ENCODE results near the gene TBC1D9. TPM values are rescaled to one million over a fixed set of nuclear protein-coding genes. Genes with fewer than 3 reads are reported as not detected.
A peak's percentile ranks its signal among the peaks of the same experiment; 100 is the strongest.

The TBC1D9 gene
- total RNA-seq, 4 donors from 2014 or later = 13.3 to 17.5 (median 15.2) TPM

DNA sequence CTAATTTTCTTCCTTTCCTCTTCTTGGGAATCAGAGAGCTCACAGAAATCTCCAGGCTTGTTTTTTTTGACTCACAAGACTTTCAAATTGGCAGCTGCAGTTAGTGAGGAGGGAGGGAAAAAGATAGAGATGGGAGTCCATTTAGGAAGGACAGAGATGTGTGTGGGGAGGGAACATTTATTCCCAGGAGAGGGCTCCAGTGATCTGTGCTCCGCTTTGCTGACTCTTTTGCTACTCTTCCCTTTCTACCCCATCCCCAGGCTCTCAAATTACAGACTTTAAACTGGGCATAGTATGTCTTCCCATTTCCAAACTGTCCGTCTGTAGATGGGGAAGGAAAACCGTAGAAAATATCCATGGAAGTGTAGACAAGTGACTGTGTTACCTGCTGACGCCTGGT, 148.3 kb downstream of the TBC1D9 start:
- no peaks in the 10 kb centered on the region for H3K36me3 ChIP-seq
- no peak overlapping the region for H3K4me3 ChIP-seq (replicated peaks in 1 of 3)
- no peak overlapping the region for H3K27ac ChIP-seq
- 81 to 87% methylated on average over 4 of the region's 4 CpGs for WGBS, 2 donors
- intact Hi-C loops (cut with DNase I) = no loop called here
- no peaks in the 10 kb centered on the region for H3K27me3 ChIP-seq
- no peaks in the 10 kb centered on the region for H3K4me1 ChIP-seq
- DNase-seq = no peak
- H3K9me3 ChIP-seq = no peaks in the 10 kb centered on the region
- TF ChIP-seq, protein P1, sequence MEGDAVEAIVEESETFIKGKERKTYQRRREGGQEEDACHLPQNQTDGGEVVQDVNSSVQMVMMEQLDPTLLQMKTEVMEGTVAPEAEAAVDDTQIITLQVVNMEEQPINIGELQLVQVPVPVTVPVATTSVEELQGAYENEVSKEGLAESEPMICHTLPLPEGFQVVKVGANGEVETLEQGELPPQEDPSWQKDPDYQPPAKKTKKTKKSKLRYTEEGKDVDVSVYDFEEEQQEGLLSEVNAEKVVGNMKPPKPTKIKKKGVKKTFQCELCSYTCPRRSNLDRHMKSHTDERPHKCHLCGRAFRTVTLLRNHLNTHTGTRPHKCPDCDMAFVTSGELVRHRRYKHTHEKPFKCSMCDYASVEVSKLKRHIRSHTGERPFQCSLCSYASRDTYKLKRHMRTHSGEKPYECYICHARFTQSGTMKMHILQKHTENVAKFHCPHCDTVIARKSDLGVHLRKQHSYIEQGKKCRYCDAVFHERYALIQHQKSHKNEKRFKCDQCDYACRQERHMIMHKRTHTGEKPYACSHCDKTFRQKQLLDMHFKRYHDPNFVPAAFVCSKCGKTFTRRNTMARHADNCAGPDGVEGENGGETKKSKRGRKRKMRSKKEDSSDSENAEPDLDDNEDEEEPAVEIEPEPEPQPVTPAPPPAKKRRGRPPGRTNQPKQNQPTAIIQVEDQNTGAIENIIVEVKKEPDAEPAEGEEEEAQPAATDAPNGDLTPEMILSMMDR (IDR thresholded peaks at IDR 0.05) = no peak
- TF ChIP-seq POLR2A (IDR thresholded peaks at IDR 0.05) = no peak

DNA sequence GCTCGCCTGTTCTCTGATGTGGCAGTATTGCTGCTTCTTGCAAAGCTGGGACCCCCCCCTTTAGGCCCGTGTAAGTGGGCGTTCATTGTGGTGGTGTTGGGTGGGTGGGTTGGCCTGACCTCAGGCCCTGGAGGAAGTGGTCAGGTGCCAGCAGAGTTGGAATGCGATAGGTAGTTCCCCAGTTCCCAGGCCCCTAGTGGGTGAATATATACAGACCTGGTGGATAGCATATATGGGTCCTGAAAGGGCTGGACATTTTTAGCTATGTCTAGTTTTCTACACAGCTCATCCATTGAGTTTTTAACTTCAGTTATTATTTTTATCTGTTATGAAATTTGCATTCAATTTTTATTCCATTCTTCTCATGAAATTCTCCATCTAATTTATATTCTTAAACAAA, 151.6 kb downstream of the TBC1D9 start:
- Histone ChIP-seq H3K9me3 (no peaks in the 10 kb centered on the region), H3K4me1 (no peaks in the 10 kb centered on the region), H3K36me3 (no peaks in the 10 kb centered on the region), H3K27me3 (no peaks in the 10 kb centered on the region), H3K4me3 (replicated peaks in 1 of 3) (no peak overlapping the region), H3K27ac (no peak overlapping the region)
- WGBS, 2 donors = 72 to 95% methylated on average over 4 of the region's 4 CpGs
- intact Hi-C loops (cut with DNase I) = no loop called here
- TF ChIP-seq POLR2A (IDR thresholded peaks at IDR 0.05) = no peak
- TF ChIP-seq, protein P1 (IDR thresholded peaks at IDR 0.05) = no peak
- no peak for DNase-seq

DNA sequence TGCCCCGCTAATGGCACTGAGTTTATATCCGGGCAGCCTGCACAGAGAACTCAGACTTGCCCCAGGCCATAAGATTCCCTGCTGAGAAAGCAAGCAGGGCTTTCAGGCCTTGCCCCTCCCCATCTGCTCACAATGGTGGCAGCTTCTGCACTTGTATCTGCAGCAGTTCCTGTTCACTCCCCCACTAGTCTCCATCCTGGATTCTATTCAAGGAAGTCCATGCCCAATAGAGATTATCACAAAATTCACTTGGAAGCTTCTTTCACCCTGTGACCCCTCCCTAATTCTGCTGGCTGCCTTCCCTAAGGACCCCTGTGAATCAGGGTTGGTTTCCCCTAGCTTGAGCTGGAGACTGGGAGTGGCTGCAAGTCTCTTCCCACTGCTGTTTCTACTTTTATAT, 152.9 kb downstream of the TBC1D9 start:
- Histone ChIP-seq H3K4me1 (no peaks in the 10 kb centered on the region), H3K4me3 (replicated peaks in 1 of 3) (no peak overlapping the region), H3K9me3 (no peaks in the 10 kb centered on the region), H3K27me3 (no peaks in the 10 kb centered on the region), H3K36me3 (no peaks in the 10 kb centered on the region), H3K27ac (no peak overlapping the region)
- intact Hi-C loops (cut with DNase I) = no loop called here
- no peak for DNase-seq
- TF ChIP-seq, protein P1 (IDR thresholded peaks at IDR 0.05) = no peak
- TF ChIP-seq POLR2A (IDR thresholded peaks at IDR 0.05) = no peak
- 72 to 94% methylated on average over 2 of the region's 2 CpGs for WGBS, 2 donors

DNA sequence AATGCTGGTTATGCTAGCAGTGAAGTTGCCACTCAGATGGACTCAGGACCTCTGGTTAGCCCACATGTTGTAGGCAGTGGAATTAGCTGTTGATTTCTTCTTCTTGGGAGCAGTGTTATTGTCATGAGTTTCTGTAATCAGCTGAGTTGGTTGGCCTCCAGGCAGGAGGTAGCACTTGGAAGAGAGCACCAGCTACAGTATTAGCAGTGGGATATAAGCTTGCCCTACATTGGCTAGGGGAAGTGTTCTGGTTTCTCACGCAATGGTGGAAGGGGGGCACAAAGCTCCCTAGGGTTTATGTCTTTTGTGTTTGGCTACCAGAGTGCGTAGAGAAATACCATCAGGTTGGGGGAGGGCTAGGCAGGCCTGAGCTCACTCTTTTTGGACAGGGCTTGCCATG, 153.5 kb downstream of the TBC1D9 start:
- WGBS, 2 donors = 82 to 91% methylated on average over 2 of the region's 2 CpGs

DNA sequence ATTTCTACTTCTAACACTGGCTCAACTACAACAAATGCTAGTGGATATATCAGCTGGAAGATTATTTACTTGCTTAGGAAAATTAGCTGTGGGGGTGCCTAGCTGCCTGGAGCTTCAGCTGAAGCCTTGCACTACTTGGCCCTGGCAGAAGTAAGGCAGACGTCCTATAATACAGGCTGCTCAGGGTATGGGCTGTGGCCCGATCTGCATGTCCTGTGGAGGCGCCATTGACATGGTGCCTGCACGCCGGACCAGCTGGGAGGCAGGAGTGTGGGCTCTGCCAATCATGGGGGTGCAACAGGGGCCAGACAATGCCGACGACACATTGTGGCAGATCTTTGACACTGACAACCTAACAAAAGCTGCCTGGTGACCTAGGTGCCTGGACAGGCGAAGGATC, 155.8 kb downstream of the TBC1D9 start:
- intact Hi-C loops (cut with DNase I) = no loop called here
- H3K4me1 ChIP-seq = no peaks in the 10 kb centered on the region
- no peak overlapping the region for H3K4me3 ChIP-seq (replicated peaks in 1 of 3)
- no peak overlapping the region for H3K27ac ChIP-seq
- DNase-seq = no peak
- 80 to 84% methylated on average over 2 to 8 of the region's 8 CpGs for WGBS, 2 donors
- no peak for TF ChIP-seq POLR2A (IDR thresholded peaks at IDR 0.05)
- no peaks in the 10 kb centered on the region for H3K36me3 ChIP-seq
- H3K9me3 ChIP-seq = no peaks in the 10 kb centered on the region
- H3K27me3 ChIP-seq = no peaks in the 10 kb centered on the region

More for the DNA sequence above, 153.5 kb downstream of the TBC1D9 start:
- no peaks in the 10 kb centered on the region for H3K36me3 ChIP-seq
- no peaks in the 10 kb centered on the region for H3K4me1 ChIP-seq
- no peaks in the 10 kb centered on the region for H3K27me3 ChIP-seq
- H3K27ac ChIP-seq = no peak overlapping the region
- TF ChIP-seq POLR2A (IDR thresholded peaks at IDR 0.05) = no peak
- TF ChIP-seq, protein P1 (IDR thresholded peaks at IDR 0.05) = no peak
- intact Hi-C loops (cut with DNase I) = no loop called here
- no peaks in the 10 kb centered on the region for H3K9me3 ChIP-seq
- H3K4me3 ChIP-seq (replicated peaks in 1 of 3) = no peak overlapping the region
- no peak for DNase-seq

DNA sequence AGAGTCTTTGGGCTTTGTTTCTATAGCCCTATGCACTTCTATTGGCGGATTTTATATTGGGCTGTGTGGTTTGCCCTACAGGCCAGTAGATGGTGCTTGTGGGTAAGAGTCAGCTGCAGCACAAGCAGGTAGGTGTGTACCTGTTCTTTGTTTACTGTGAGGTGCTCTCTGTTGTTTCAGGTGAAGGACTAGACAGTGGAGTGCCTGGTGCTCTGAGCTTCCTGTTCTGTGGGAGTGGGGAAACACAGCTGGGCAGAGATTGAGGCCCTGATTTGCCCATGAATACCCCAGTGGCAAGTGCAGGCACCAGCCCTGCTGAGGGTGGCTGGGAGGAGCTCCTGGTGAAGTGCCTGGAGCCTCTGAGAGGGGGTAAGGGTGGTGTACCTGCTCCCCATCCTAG, 161.1 kb downstream of the TBC1D9 start:
- H3K36me3 ChIP-seq = no peaks in the 10 kb centered on the region
- H3K4me1 ChIP-seq = no peaks in the 10 kb centered on the region
- TF ChIP-seq, protein P1 (IDR thresholded peaks at IDR 0.05) = peak; percentile 29 to 77 (median 68)
- no peak for TF ChIP-seq POLR2A (IDR thresholded peaks at IDR 0.05)
- no peaks in the 10 kb centered on the region for H3K27me3 ChIP-seq
- peak; percentile 37 to 42 for DNase-seq
- no peak overlapping the region for H3K4me3 ChIP-seq (replicated peaks in 1 of 3)
- 33% methylated on average over 1 of the region's 1 CpG for WGBS, 2 donors
- intact Hi-C loops (cut with DNase I) = loop anchor here (5.0 kb wide), 1 partner anchor 257 kb away; no protein-coding TSS in a partner anchor
- H3K27ac ChIP-seq = no peak overlapping the region
- H3K9me3 ChIP-seq = no peaks in the 10 kb centered on the region
